Calu3 (cell line): ENCODE results near the gene GNA12. TPM values are rescaled to one million over a fixed set of nuclear protein-coding genes. Genes with fewer than 3 reads are reported as not detected.

Experiments used
- BruUV-seq: library from RNA; stranded (reverse); fragments of 400-500 nt; replicated peaks from 2 replicates; lab custom pipeline; 2021; lab: Mats Ljungman, UMichigan
- CTCF ChIA-PET: fragments of 300-600 bp; sonication (Branson Sonifier 250); formaldehyde crosslinking; loops from one replicate; lab custom pipeline; 2022; ENCODE audit warnings: antibody characterized with exemption; lab: Charles Lee
- DNase-seq: peaks from one replicate; pipeline ENCODE4 v3.0.0; 2022
- H3K27ac Mint-ChIP-seq: one replicate; pipeline ENCODE4 v1.8.0; 2022; ENCODE audit warnings: mixed read lengths; ENCODE audit not compliant: unreplicated experiment
- H3K27me3 Mint-ChIP-seq: one replicate; pipeline ENCODE4 v1.8.0; 2022; ENCODE audit warnings: mixed read lengths; ENCODE audit not compliant: unreplicated experiment
- H3K36me3 Mint-ChIP-seq: one replicate; pipeline ENCODE4 v1.8.0; 2022; ENCODE audit warnings: mild to moderate bottlenecking, moderate library complexity, mixed read lengths; ENCODE audit not compliant: insufficient read depth, unreplicated experiment
- H3K4me1 Mint-ChIP-seq: one replicate; pipeline ENCODE4 v1.8.0; 2022; ENCODE audit warnings: mild to moderate bottlenecking, low read depth, mixed read lengths; ENCODE audit not compliant: unreplicated experiment
- H3K4me3 Mint-ChIP-seq: one replicate; pipeline ENCODE4 v1.8.0; 2022; ENCODE audit warnings: mild to moderate bottlenecking, low read depth, moderate library complexity, mixed read lengths; ENCODE audit not compliant: unreplicated experiment
- H3K9me3 Mint-ChIP-seq: one replicate; pipeline ENCODE4 v1.8.0; 2022; ENCODE audit warnings: low read depth, mixed read lengths; ENCODE audit not compliant: unreplicated experiment
- intact Hi-C: fragments of 100-400 bp; cut with micrococcal nuclease; formaldehyde crosslinking; loops from one replicate; pipeline ENCODE4 v1.10.0; 2022; ENCODE audit not compliant: unreplicated experiment
- total RNA-seq: library from RNA; stranded (reverse); gene quantifications from 2 replicates; pipeline ENCODE4 v1.2.3, GENCODE V29; 2022
- TF ChIP-seq, protein P1 (sequence below): fragments of 200-600 bp; IDR thresholded peaks from one replicate; pipeline ENCODE4 v1.8.0; 2022; ENCODE audit warnings: antibody characterized with exemption; ENCODE audit not compliant: unreplicated experiment

Gene GNA12
- total RNA-seq, 1 experiment from 2014 or later, result 78.3 TPM

DNA sequence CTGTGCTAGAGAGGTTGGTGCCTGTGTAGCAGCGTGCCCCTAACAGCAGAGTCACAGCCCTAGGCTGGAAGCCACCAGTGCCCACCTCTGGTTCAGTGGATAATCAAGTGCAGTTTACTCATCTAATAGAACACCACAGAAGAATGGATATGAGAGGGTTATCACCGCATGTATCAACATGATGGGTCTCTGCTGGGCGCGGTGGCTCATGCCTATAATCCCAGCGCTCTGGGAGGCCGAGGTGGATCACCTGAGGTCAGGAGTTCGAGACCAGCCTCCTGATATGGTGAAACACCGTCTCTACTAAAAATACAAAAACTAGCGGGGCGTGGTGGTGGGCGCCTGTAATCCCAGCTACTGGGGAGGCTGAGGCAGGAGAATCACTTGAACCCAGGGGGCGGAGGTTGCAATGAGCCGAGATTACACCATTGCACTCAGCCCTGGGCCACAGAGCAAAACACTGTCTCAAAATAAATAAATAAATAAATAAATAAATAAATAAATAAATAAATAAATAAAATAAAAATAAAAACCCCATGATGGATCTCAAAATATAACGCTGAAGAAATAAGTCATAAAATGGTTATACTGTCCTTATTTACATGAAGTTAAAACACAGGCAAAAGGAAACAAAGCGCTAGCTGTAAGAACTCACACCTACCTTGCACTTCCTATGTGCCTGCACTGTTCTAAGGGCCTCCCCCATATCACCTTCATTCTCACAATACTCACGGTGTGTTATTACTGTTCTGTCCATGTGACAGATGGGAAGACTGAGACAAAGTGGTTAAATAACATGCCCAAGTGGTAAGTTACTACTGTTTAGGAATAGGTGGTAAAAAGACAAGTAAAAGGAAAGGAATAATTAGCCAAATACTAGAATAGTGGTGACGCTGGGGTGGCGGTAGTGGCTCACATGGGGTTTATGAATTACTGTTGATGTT, 85.2 kb downstream of the GNA12 start:
- no TSS peak for BruUV-seq
- intact Hi-C loops, result loop anchor here (5.0 kb wide), 2 partner anchors 63 to 103 kb away; no protein-coding TSS in a partner anchor
- TF ChIP-seq, protein P1, sequence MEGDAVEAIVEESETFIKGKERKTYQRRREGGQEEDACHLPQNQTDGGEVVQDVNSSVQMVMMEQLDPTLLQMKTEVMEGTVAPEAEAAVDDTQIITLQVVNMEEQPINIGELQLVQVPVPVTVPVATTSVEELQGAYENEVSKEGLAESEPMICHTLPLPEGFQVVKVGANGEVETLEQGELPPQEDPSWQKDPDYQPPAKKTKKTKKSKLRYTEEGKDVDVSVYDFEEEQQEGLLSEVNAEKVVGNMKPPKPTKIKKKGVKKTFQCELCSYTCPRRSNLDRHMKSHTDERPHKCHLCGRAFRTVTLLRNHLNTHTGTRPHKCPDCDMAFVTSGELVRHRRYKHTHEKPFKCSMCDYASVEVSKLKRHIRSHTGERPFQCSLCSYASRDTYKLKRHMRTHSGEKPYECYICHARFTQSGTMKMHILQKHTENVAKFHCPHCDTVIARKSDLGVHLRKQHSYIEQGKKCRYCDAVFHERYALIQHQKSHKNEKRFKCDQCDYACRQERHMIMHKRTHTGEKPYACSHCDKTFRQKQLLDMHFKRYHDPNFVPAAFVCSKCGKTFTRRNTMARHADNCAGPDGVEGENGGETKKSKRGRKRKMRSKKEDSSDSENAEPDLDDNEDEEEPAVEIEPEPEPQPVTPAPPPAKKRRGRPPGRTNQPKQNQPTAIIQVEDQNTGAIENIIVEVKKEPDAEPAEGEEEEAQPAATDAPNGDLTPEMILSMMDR, result no peak
- no peaks in the 10 kb centered on the region for H3K27me3 Mint-ChIP-seq
- CTCF ChIA-PET, result interaction anchor here (0.6 to 2.4 kb wide), 5 partner anchors 26 to 1264 kb away, joined by 3 to 14 read pairs (median 7); no protein-coding TSS in a partner anchor
- no peaks in the 10 kb centered on the region for H3K9me3 Mint-ChIP-seq
- DNase-seq, result no peak
- H3K4me1 Mint-ChIP-seq, result peaks cover 53% of the 10 kb centered on the region
- peak overlapping the region; percentile 51 for H3K4me3 Mint-ChIP-seq
- H3K36me3 Mint-ChIP-seq, result peaks cover 42% of the 10 kb centered on the region
- peak overlapping the region; percentile 84 for H3K27ac Mint-ChIP-seq

DNA sequence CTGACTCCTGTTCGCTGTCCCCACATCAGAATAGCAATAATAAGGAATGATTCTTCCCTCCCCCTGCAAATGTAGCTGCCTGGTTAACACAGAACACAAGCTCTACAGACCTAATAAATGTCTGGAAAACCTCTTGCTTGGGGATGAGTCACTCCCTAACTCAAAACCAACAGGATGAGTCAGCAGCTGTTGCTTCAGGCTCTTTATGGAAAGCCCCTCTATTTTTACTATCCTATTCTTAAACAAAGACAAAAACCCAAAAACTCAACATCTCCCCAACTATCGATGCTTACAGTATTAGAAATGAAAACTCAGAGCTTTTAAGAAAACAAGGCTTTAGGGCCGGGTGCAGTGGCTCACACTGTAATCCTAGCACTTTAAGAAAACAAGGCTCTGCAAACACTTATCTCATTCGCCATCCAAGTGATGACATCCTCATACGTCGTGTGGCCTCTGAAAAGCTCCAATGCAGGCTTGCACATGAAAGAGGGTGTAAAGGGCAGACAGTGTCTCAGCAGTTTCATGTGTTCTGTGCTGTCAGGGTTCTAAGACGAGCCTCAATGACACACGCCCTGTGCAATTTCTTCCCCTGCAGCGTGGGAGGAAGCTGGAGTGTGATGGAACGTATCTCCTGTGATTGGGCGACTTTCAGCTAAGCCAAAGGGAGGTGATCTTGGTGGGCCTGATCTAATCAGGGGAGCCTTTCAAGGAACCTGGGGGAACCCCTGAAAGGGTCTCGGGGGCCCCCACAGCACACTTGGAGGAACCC, 86.0 kb downstream of the GNA12 start:
- BruUV-seq, result no TSS peak
- H3K36me3 Mint-ChIP-seq, result peaks cover 43% of the 10 kb centered on the region
- CTCF ChIA-PET, result interaction anchor here (0.6 to 2.0 kb wide), 11 partner anchors 20 to 1265 kb away, joined by 3 to 13 read pairs (median 4); no protein-coding TSS in a partner anchor
- no peaks in the 10 kb centered on the region for H3K27me3 Mint-ChIP-seq
- H3K27ac Mint-ChIP-seq, result peak overlapping the region; percentile 84
- H3K9me3 Mint-ChIP-seq, result no peaks in the 10 kb centered on the region
- TF ChIP-seq, protein P1, result no peak
- H3K4me3 Mint-ChIP-seq, result peak overlapping the region; percentile 49
- peaks cover 53% of the 10 kb centered on the region for H3K4me1 Mint-ChIP-seq
- DNase-seq, result peak; percentile 58
- intact Hi-C loops, result loop anchor here (5.0 kb wide), 2 partner anchors 64 to 104 kb away; no protein-coding TSS in a partner anchor

DNA sequence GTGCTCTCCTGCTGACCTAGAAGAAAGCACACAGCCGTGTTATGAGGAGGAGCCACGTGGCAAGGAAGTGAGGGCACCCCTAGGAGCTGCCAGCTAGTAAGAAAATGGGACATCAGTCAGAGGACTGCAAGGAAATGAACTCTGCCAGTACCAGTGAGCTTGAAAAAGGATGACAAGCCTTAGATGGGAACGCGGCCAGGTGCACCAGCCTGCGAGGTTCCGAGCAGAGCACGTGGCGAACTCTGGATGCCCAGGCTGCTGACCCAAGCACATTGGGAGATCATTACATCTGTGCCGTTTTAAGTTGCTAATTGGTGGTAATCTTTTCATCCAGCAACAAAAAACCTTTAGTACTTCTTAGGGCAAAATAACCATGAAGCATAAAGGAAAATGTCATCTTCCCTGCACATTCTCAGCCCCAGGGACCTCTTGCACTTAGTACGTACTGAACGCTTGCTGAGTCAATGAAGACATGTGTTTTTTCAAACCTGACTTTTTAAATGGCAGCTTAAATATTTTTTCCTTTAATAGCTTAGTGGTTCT, 86.7 kb downstream of the GNA12 start:
- Mint-ChIP-seq H3K4me3 (peak overlapping the region; percentile 49), H3K4me1 (peaks cover 53% of the 10 kb centered on the region), H3K9me3 (no peaks in the 10 kb centered on the region), H3K27me3 (no peaks in the 10 kb centered on the region), H3K27ac (peak overlapping the region; percentile 84), H3K36me3 (peaks cover 43% of the 10 kb centered on the region)
- peak; percentile 66 for DNase-seq
- CTCF ChIA-PET, result interaction anchor here (0.6 to 2.0 kb wide), 9 partner anchors 21 to 126 kb away, joined by 3 to 13 read pairs (median 4); no protein-coding TSS in a partner anchor
- TSS peak; percentile 39 for BruUV-seq
- intact Hi-C loops, result loop anchor here (5.0 kb wide), 2 partner anchors 65 to 105 kb away; no protein-coding TSS in a partner anchor
- TF ChIP-seq, protein P1, result no peak

DNA sequence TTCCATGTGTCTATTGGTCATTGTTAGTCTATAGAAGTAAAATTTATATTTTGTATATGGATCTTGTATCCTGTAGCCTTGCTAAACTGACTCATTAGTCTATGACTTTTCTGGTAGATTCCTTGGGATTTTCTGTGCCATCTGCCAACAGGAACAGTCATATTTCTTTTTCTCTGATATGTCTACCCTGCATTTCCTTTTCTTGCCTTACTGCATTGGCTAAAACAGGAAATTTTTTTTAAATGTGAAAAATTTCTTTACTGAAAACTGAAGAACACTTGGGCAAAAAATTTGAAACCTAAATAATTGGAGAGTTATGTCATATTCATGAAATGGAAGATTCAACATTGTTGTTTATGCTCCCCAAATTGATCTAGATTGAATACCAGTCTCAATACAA, 88.6 kb downstream of the GNA12 start:
- TF ChIP-seq, protein P1, result no peak
- Mint-ChIP-seq H3K36me3 (peaks cover 40% of the 10 kb centered on the region), H3K4me1 (peaks cover 46% of the 10 kb centered on the region), H3K4me3 (no peak overlapping the region), H3K9me3 (no peaks in the 10 kb centered on the region), H3K27me3 (no peaks in the 10 kb centered on the region), H3K27ac (no peak overlapping the region)
- CTCF ChIA-PET, result no interaction called here
- BruUV-seq, result no TSS peak
- intact Hi-C loops, result loop anchor here (5.0 kb wide), 2 partner anchors 67 to 107 kb away; no protein-coding TSS in a partner anchor
- no peak for DNase-seq
